ENCODE data around the gene RSPH10B.
"Not testable (repeated sequence)": the region's sequence is repeated elsewhere in the genome, so short reads cannot be mapped to it uniquely, and the experiment has no call there.

Gene RSPH10B

DNA sequence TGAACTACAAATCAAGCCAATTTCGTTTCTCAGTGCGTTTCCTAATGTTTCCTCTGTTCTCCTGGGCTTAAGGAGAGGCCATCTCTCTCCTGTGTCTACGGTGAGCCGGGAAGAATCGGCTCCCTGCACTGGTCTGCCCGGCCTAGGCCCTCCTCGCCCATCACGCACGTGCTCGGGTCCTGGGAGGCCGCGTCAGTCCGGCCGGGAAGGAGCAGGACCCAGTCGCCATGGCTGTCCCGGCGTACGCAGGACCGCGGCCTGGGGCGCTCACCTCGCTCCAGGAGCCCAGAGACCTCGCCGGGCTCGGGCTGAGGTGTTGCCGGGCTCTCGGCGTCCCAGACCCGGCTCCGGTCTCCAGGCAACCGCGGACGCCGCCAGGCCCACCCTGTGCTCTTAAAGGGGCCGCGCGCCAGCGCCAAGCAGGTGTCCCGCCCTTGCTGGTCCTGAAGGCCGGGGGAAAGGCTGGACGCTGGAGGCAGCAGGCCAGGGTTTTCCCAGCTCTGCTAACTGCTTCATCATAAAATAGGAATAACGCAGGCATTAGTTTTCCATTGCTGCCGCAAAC is at the start of gene RSPH10B:
RSPH10B (minus strand) TSS at position 343 of the 565 bp plus-strand sequence. CDS start 3,573 bp downstream, outside the sequence.
- not testable (repeated sequence) for DNase-seq

DNA sequence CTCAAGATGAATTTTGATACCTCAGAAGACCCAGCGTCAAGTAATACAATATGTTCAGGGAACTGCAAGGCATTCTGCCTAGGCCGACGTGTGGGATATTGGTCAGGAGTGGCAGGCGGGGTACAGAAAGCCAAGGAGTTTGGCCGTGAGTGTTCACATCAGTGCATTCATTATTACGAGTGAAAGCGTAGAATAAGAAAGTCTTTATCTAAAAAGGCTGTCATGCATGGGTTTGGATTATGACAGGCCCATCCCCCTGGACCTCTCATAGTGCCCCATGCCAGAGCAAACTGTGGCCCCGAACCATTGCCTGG is 46.1 kb upstream of the RSPH10B start:
- DNase-seq: no peak

- peak; percentile 90 for DNase-seq
Observed at GRCh38 chr7:6015917-6016652, 45.6 kb upstream of the RSPH10B start.

DNA sequence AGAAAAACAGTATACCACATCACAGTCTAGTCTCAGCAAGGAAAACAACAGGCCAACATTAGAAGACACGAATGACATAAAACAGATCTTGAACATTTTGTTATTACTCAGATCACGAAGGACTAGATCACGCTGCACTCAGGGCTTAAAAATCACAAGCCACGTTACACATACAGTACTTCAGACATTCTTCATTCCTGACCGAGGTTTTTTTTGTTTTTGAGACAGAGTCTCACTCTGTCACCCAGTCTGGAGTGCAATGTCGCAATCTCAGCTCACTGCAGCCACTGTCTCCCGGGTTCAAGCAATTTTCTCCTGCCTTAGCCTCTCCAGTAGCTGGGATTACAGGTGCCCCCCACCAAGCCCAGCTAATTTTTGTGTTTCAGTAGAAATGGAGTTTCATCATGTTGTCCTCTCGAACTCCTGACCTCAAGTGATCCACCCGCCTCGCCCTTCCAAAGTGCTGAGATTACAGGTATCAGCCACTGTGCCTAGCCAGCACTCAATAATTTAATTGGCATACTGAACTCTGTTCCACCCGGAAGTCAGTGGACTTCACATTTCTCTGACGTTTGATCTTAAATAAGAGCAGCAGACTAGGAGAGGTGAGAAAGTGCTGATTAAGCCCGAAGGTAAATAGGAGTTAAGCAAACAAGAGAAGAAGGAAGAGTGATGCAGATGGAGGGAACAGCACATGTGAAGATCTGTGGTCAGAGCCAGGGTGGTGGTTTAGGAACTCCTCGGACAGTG is 42.0 kb upstream of the RSPH10B start:
- DNase-seq: no peak

DNA sequence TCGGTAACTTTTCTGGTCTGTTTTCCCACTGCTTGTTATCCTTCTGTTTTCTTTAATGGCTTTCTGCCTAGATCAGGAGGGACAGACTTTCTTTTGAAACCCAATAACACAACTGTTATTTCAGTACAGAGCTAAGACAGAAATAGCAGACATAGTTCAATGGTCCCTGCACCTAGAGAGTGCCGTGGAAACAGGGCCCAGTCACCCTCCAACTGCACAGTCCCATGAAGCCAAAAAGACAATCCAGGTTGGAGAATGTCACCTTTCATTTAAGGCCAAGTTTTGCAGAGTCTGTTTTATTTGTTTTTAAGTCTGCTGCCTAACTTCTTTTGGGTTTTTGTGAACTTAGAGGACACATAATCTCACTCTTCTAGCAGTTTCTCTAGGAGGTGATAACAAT is 41.1 kb upstream of the RSPH10B start:
- no peak for DNase-seq

DNA sequence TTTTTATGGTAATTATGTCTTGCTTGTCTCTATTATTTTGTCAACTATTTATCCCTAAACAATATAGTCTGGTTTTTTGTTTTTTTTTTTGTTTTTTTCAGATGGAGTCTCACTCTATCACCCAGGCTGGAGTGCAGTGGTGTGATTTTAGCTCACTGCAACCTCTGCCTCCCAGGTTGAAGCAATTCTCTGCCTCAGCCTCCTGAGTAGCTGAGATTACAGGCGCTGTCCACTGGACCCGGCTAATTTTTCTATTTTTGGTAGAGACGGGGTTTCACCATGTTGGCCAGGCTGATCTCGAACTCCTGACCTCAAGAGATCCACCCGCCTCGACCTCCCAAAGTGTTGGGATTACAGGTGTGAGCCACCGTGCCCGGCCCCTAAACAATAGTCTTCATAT is 39.9 kb upstream of the RSPH10B start:
- not testable (repeated sequence) for DNase-seq

- DNase-seq: peak; percentile 98
Observed at GRCh38 chr7:6008668-6009611, 38.5 kb upstream of the RSPH10B start, which contains the start of the genes AIMP2 and PMS2. Gene AIMP2, plus strand, starts transcription at chr7:6009272. Its CDS starts 92 bp downstream, at chr7:6009364. Gene PMS2, minus strand, starts transcription at chr7:6009049. Its CDS starts 30 bp downstream, at chr7:6009019.

GRCh38 chr7:6007835-6008590 is 37.5 kb upstream of the RSPH10B start:
- not testable (repeated sequence) for DNase-seq

DNA sequence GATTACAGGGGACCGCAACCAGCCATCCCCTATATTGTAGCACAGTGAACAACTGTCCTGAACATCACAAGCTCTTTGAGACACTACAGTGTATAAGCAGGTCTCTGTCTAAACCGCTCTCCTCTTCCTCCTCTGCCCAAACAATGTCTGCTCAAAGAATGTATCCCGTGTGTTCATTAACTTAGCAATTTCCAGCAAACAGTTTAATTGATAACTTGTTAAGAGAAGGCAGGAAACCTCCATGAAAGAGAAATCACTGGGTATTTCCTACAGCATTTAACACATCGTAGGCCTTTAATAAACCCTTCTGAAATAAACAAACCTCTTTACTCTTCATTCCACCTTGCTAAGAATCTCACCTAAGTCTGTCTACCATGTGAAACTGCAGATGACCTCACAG is 36.9 kb upstream of the RSPH10B start:
- DNase-seq: no peak

GRCh38 chr7:5997210-5997808 is 26.8 kb upstream of the RSPH10B start:
- DNase-seq: peak; percentile 51

- not testable (repeated sequence) for DNase-seq
Observed at GRCh38 chr7:5987061-5987460, 16.6 kb upstream of the RSPH10B start.

DNA sequence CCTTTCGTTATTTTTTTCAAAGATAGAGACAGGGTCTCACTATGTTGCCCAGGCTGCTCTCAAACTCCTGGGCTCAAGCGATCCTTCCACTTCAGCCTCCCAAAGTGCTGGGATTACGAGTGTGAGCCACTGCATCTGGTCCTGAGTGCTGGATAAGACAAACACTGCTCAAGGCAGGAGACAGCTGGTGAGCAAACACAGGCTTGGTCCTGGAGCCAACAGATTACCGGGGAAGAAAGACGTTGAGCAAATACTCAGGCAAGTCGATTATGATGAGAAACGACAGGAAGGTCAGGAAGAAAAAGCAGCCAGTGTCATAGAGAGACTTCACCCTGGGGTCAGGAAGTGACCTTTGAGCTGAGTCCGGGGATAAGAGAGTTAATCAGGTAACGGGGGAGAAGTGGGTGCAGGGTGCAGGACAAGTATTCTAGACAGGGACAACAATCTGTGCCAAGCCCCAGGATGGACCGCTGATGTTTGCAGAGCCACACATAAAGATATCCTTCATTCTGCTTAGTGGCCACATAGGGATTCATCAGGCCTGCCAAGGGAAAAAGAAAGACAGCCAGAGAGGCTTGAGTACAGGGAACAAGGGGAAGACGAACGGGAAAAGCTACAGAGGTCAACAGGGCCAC is 9.3 kb upstream of the RSPH10B start:
- DNase-seq: not testable (repeated sequence)

DNA sequence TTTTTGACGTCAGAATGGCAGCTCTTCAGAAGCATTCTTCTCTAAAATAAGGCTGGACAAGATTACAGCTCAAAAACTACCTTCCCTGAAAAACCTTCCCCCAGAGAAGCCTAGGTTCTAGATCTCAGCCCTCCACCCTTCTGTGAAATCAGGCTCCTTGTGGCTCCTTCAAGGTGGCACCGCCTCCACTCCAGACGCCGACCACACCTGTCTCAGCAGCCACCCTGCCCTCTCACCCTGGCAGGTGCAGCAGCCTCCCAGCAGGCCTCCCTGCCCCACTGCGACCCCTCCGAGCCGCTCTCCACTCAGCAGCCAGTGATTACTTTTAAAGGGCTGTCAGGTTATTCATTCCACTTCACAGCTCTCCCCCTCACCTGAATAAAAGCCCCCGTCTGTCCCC is 3.1 kb upstream of the RSPH10B start:
- not testable (repeated sequence) for DNase-seq

- not testable (repeated sequence) for DNase-seq
Observed at GRCh38 chr7:5963810-5964209, 6.7 kb downstream of the RSPH10B start.

- not testable (repeated sequence) for DNase-seq
Observed at GRCh38 chr7:5963205-5963604, 7.3 kb downstream of the RSPH10B start.

GRCh38 chr7:5934945-5935450 is 35.5 kb downstream of the RSPH10B start:
- not testable (repeated sequence) for DNase-seq

DNA sequence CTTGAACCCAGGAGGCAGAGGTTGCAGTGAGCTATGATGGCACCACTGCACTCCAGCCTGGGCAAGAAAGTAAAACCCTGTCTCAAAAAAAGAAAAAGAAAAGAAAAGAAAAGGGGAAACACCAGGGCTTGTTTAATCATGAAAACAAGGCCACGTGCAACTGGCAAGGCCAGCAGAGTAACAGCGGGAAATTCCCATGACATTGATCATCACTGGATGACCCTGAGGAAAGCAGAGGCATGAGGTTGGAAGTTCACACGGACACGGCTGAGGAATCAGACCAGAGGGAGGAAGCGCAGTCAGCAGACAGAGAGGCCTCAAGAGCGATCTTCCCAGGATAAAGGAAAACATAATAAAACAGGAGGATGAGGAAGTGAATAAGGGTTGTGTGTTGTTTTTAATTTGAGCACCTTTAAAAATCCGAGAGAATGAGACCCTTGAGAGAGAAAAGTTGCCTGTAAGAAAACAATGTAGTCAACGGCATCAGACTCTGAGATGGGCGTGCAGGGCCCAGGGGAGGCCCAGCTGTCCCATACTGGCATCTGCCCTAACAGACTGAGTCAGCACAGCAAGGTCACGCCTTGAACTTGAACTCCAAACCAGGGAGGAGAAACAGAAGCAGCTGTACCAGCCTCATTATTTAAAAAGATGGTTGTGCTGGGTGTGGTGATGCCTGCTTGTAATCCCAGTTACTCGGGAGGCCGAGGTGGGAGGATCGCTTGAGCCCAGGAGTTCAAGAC is 38.4 kb downstream of the RSPH10B start:
- not testable (repeated sequence) for DNase-seq

GRCh38 chr7:5931250-5931649 is 39.2 kb downstream of the RSPH10B start:
- DNase-seq: not testable (repeated sequence)

GRCh38 chr7:5930290-5930689 is 40.2 kb downstream of the RSPH10B start:
- DNase-seq: not testable (repeated sequence)

Measured in DMS79 (cell line).